Small intestine (tissue), 7 donors: Measurements from ENCODE around the gene TMEM9. TPM values are rescaled to one million over a fixed set of nuclear protein-coding genes. Genes with fewer than 3 reads are reported as not detected.
"Not testable (repeated sequence)": the region's sequence is repeated elsewhere in the genome, so short reads cannot be mapped to it uniquely, and the experiment has no call there.

Source experiments
- DNase-seq, 2 donors: peaks; one replicate each; pipeline versions ENCODE4 v3.0.0 to v3.0.0-alpha.2; 2013
- FAIRE-seq: peaks from 2 replicates; lab custom pipeline; 2012; peaks lifted over from hg19 to GRCh38; lab: Jason Lieb, UNC
- H3K27ac ChIP-seq, 3 donors: one replicate each; pipeline ENCODE4 v1.5.1; 2013; ENCODE audit warnings: low read length in 2 of 3, mild to moderate bottlenecking in 2 of 3, control low read depth in 1 of 3, inconsistent platforms in 1 of 3, low read depth in 1 of 3, moderate library complexity in 1 of 3
- H3K27me3 ChIP-seq, 3 donors: one replicate each; pipeline ENCODE4 v1.6.1; 2013; ENCODE audit warnings: low read length in 3 of 3, inconsistent platforms in 1 of 3; ENCODE audit not compliant: control insufficient read depth in 3 of 3, insufficient read depth in 3 of 3
- H3K36me3 ChIP-seq, 3 donors: one replicate each; pipeline ENCODE4 v1.6.1; 2013; ENCODE audit warnings: low read length in 3 of 3, inconsistent platforms in 1 of 3, low read depth in 1 of 3, mild to moderate bottlenecking in 1 of 3, moderate library complexity in 1 of 3; ENCODE audit not compliant: control insufficient read depth in 3 of 3, insufficient read depth in 2 of 3
- H3K4me1 ChIP-seq, 3 donors: one replicate each; pipeline ENCODE4 v1.6.1; 2013; ENCODE audit warnings: low read length in 2 of 3, inconsistent platforms in 1 of 3, low read depth in 1 of 3, mild to moderate bottlenecking in 1 of 3, moderate library complexity in 1 of 3; ENCODE audit not compliant: control insufficient read depth in 3 of 3, insufficient read depth in 2 of 3
- H3K4me3 ChIP-seq, 3 donors: one replicate each; pipeline ENCODE4 v1.5.1; 2013; ENCODE audit warnings: low read length in 3 of 3, control low read depth in 1 of 3, inconsistent platforms in 1 of 3, low read depth in 1 of 3, mild to moderate bottlenecking in 1 of 3, moderate library complexity in 1 of 3
- H3K9me3 ChIP-seq, 2 donors: one replicate each; pipeline ENCODE4 v1.6.1; 2013; ENCODE audit warnings: low read depth in 1 of 2, low read length in 1 of 2; ENCODE audit not compliant: control insufficient read depth in 2 of 2, insufficient read depth in 1 of 2
- WGBS, 3 donors: extraction: QIAGEN DNeasy Blood & Tissue Kit; methylation state at CpG; one replicate each; pipeline ENCODE4 v1.1.7; 2013; 5-methylcytosine and 5-hydroxymethylcytosine counted together
- polyA plus RNA-seq, 4 donors: library from polyadenylated mRNA; stranded (reverse) in 3 of 4; unstranded in 1 of 4; fragments of 200-250 nt in 3 of 4; fragments of 120-200 nt in 1 of 4; gene quantifications; one replicate each; pipeline versions ENCODE4 v1.2.1 to v1.2.3, GENCODE V29; 2013
- donor health status: healthy with polysubstance abuse.
- donor health status: control.
- donor health status: control.
- donor health status: Bipolar disorder and iron deficiency.
- donor health status: healthy.

The TMEM9 gene
- polyA plus RNA-seq, 4 donors = 6.3 to 58.5 (median 31.5) TPM

GRCh38 chr1:201163707-201164106 is 9.4 kb upstream of the TMEM9 start:
- Histone ChIP-seq H3K36me3 (no peaks in the 10 kb centered on the region), H3K27me3 (peaks cover 0 to 4% (median 0%) of the 10 kb centered on the region in 3 donors), H3K9me3 (no peaks in the 10 kb centered on the region), H3K4me1 (no peaks in the 10 kb centered on the region), H3K27ac (no peak overlapping the region), H3K4me3 (no peak overlapping the region)
- WGBS, 3 donors = 59 to 74% (median 62%) methylated on average over 4 of the region's 4 CpGs
- DNase-seq (no peak), FAIRE-seq (no peak)

- H3K9me3 ChIP-seq, FAIRE-seq, H3K27ac ChIP-seq, H3K36me3 ChIP-seq, H3K4me1 ChIP-seq, H3K27me3 ChIP-seq, DNase-seq, H3K4me3 ChIP-seq: not testable (repeated sequence)
- WGBS, 3 donors = 89 to 94% (median 90%) methylated on average over 8 of the region's 8 CpGs
These were observed 8.8 kb upstream of the TMEM9 start for GRCh38 chr1:201163036-201163435.

- Histone ChIP-seq H3K36me3 (no peaks in the 10 kb centered on the region), H3K4me1 (peaks cover 0 to 5% (median 4%) of the 10 kb centered on the region in 3 donors), H3K27me3 (peaks cover 0 to 6% (median 2%) of the 10 kb centered on the region in 3 donors), H3K9me3 (no peaks in the 10 kb centered on the region), H3K27ac (no peak overlapping the region), H3K4me3 (no peak overlapping the region)
- WGBS, 3 donors = 76 to 91% (median 85%) methylated on average over 2 of the region's 2 CpGs
- FAIRE-seq (no peak), DNase-seq (no peak)
These were observed 3.7 kb upstream of the TMEM9 start for GRCh38 chr1:201157949-201158348.

- no peaks in the 10 kb centered on the region for H3K9me3 ChIP-seq
- no peak overlapping the region for H3K4me3 ChIP-seq
- FAIRE-seq (no peak), DNase-seq (no peak)
- H3K36me3 ChIP-seq = peaks cover 0 to 2% (median 0%) of the 10 kb centered on the region in 3 donors
- peaks cover 0 to 6% (median 2%) of the 10 kb centered on the region in 3 donors for H3K27me3 ChIP-seq
- peaks cover 0 to 5% (median 4%) of the 10 kb centered on the region in 3 donors for H3K4me1 ChIP-seq
- H3K27ac ChIP-seq = no peak overlapping the region
These were observed 2.5 kb upstream of the TMEM9 start for GRCh38 chr1:201156819-201157218.

- Histone ChIP-seq H3K9me3 (no peaks in the 10 kb centered on the region), H3K36me3 (peaks cover 0 to 5% (median 0%) of the 10 kb centered on the region in 3 donors), H3K4me3 (no peak overlapping the region), H3K4me1 (peaks cover 0 to 5% (median 4%) of the 10 kb centered on the region in 3 donors), H3K27ac (no peak overlapping the region), H3K27me3 (peaks cover 0 to 6% (median 2%) of the 10 kb centered on the region in 3 donors)
- FAIRE-seq (no peak), DNase-seq (no peak)
- 87 to 90% (median 87%) methylated on average over 3 of the region's 3 CpGs for WGBS, 3 donors
These were observed 2.1 kb upstream of the TMEM9 start for GRCh38 chr1:201156346-201156745.

- H3K36me3 ChIP-seq = peaks cover 0 to 8% (median 0%) of the 10 kb centered on the region in 3 donors
- H3K4me1 ChIP-seq = peaks cover 0 to 5% (median 4%) of the 10 kb centered on the region in 3 donors
- DNase-seq = no peak
- H3K27me3 ChIP-seq = peaks cover 0 to 6% (median 2%) of the 10 kb centered on the region in 3 donors
- no peaks in the 10 kb centered on the region for H3K9me3 ChIP-seq
- no peak overlapping the region for H3K4me3 ChIP-seq
- FAIRE-seq = no peak
- 70 to 84% (median 79%) methylated on average over 2 of the region's 2 CpGs for WGBS, 3 donors
- H3K27ac ChIP-seq = no peak overlapping the region
These were observed 1.1 kb upstream of the TMEM9 start for GRCh38 chr1:201155354-201155753.

GRCh38 chr1:201153474-201154388 is 543 bp downstream of the TMEM9 start:
- Histone ChIP-seq H3K9me3 (no peaks in the 10 kb centered on the region), H3K4me1 (peaks cover 0 to 5% (median 4%) of the 10 kb centered on the region in 3 donors), H3K4me3 (peak overlapping the region; percentile 69 to 88 (median 82)), H3K27me3 (peaks cover 0 to 6% (median 0%) of the 10 kb centered on the region in 3 donors), H3K27ac (no peak overlapping the region), H3K36me3 (peaks cover 0 to 11% (median 0%) of the 10 kb centered on the region in 3 donors)
- DNase-seq (no peak), FAIRE-seq (no peak)
- 2 to 4% (median 4%) methylated on average over 33 to 37 of the region's 37 CpGs for WGBS, 3 donors

- 48 to 70% (median 55%) methylated on average over 4 of the region's 4 CpGs for WGBS, 3 donors
- H3K36me3 ChIP-seq = peaks cover 0 to 50% (median 0%) of the 10 kb centered on the region in 3 donors
- no peaks in the 10 kb centered on the region for H3K27me3 ChIP-seq
- FAIRE-seq = no peak
- DNase-seq = peak; percentile 46 to 61
- no peak overlapping the region for H3K27ac ChIP-seq
- peaks cover 0 to 2% (median 0%) of the 10 kb centered on the region in 3 donors for H3K4me1 ChIP-seq
- no peak overlapping the region for H3K4me3 ChIP-seq
- H3K9me3 ChIP-seq = no peaks in the 10 kb centered on the region
These were observed 4.9 kb downstream of the TMEM9 start for GRCh38 chr1:201149400-201149799.
